K562 (cell line): ENCODE measurements around the gene AMH. TPM values are rescaled to one million over a fixed set of nuclear protein-coding genes. Genes with fewer than 3 reads are reported as not detected.
A peak's percentile ranks its signal among the peaks of the same experiment; 100 is the strongest.

Source experiments
- ATF7 ChIP-seq: fragments of 450-650 bp; IDR thresholded peaks from 2 replicates; pipeline ENCODE4 v1.7.1; 2014; ENCODE audit warnings: mild to moderate bottlenecking, moderate library complexity
- DDX20 ChIP-seq: fragments of 450-650 bp; IDR thresholded peaks from 2 replicates; pipeline ENCODE4 v1.6.1; 2016; ENCODE audit warnings: missing genetic modification characterization, low read depth, mild to moderate bottlenecking, missing compliant biosample characterization, moderate library complexity
- ELF2 ChIP-seq: fragments of 250-450 bp; sonication (Bioruptor Pico); IDR thresholded peaks from 2 replicates; pipeline ENCODE4 v1.5.0; 2021; ENCODE audit warnings: mild to moderate bottlenecking
- HDAC2 ChIP-seq: fragments of 450-650 bp; IDR thresholded peaks from 2 replicates; pipeline ENCODE4 v1.6.1; 2016; ENCODE audit warnings: mild to moderate bottlenecking
- KDM5B ChIP-seq: fragments of 200-600 bp; sonication (generic); IDR thresholded peaks from 2 replicates; pipeline ENCODE4 v1.6.1; 2012; ENCODE audit warnings: low read depth, mild to moderate bottlenecking, moderate library complexity, low read length, control low read depth, inconsistent platforms; ENCODE audit not compliant: insufficient replicate concordance
- MECOM ChIP-seq: fragments of 250-450 bp; sonication (Bioruptor Pico); IDR thresholded peaks from 2 replicates; pipeline ENCODE4 v1.8.0; 2022; ENCODE audit warnings: inconsistent platforms
- MLLT1 ChIP-seq, 2 experiments: fragments of 450-650 bp; IDR thresholded peaks; 2 replicates each; pipeline ENCODE4 v1.6.1; 2016
- RBM22 ChIP-seq: fragments of 200-400 bp; formaldehyde crosslinking; IDR thresholded peaks from 2 replicates; pipeline ENCODE4 v1.6.1; 2018; ENCODE audit warnings: low read length, low read depth; ENCODE audit not compliant: poor library complexity, severe bottlenecking
- SFPQ ChIP-seq: fragments of 200-400 bp; formaldehyde crosslinking; IDR thresholded peaks from 2 replicates; pipeline ENCODE4 v1.6.1; 2017; ENCODE audit warnings: mild to moderate bottlenecking, low read depth, low read length, moderate library complexity
- SIN3A ChIP-seq, 2 experiments: fragments of 150-350 bp in 1 of 2; IDR thresholded peaks; 2 replicates each; pipeline ENCODE4 v1.6.1; 2011 to 2016; ENCODE audit warnings: borderline replicate concordance in 2 of 2, low read depth in 2 of 2, low read length in 2 of 2, mild to moderate bottlenecking in 2 of 2, moderate library complexity in 2 of 2; ENCODE audit not compliant: control insufficient read depth in 1 of 2
- SIN3B ChIP-seq: fragments of 450-650 bp; IDR thresholded peaks from 2 replicates; pipeline ENCODE4 v1.6.1; 2017; ENCODE audit warnings: low read depth, mild to moderate bottlenecking, moderate library complexity
- TSHZ1 ChIP-seq: fragments of 250-450 bp; sonication (Bioruptor Pico); IDR thresholded peaks from 2 replicates; pipeline ENCODE4 v1.4.0; 2020; ENCODE audit warnings: mild to moderate bottlenecking, moderate library complexity
- XRCC3 ChIP-seq: fragments of 450-650 bp; IDR thresholded peaks from 2 replicates; pipeline ENCODE4 v1.6.1; 2017; ENCODE audit warnings: mild to moderate bottlenecking, moderate library complexity
- ZFP1 ChIP-seq: fragments of 450-650 bp; formaldehyde crosslinking; IDR thresholded peaks from 2 replicates; pipeline ENCODE4 v1.4.0; 2020; ENCODE audit warnings: mild to moderate bottlenecking, mixed read lengths
- ZFX ChIP-seq: sonication (generic); formaldehyde crosslinking; IDR thresholded peaks from 2 replicates; pipeline ENCODE4 v1.8.0; 2022; ENCODE audit warnings: mild to moderate bottlenecking, missing genetic modification reagents, moderate library complexity
- ZNF24 ChIP-seq: fragments of 450-650 bp; IDR thresholded peaks from 2 replicates; pipeline ENCODE4 v1.6.1; 2016
- ZNF398 ChIP-seq: fragments of 250-450 bp; sonication (Bioruptor Pico); IDR thresholded peaks from 2 replicates; pipeline ENCODE4 v1.8.0; 2021; ENCODE audit warnings: moderate library complexity, mild to moderate bottlenecking, inconsistent platforms
- ZNF778 ChIP-seq: fragments of 450-650 bp; formaldehyde crosslinking; IDR thresholded peaks from 2 replicates; pipeline ENCODE4 v1.4.0; 2020; ENCODE audit warnings: mild to moderate bottlenecking, moderate library complexity
- ZSCAN32 ChIP-seq: fragments of 450-650 bp; formaldehyde crosslinking; IDR thresholded peaks from 2 replicates; pipeline ENCODE4 v1.4.0; 2020; ENCODE audit warnings: mild to moderate bottlenecking, moderate library complexity
- polyA plus RNA-seq, 8 experiments: library from polyadenylated mRNA; depleted of rRNA in 4 of 8; stranded (reverse) in 5 of 8; unstranded in 3 of 8; fragments of >200 nt; fragmentation: Nextera tagmentation in 2 of 8; fragmentation: Illumina TruSeq in 1 of 8; extraction: Ambion mirVana in 2 of 8; extraction: Trizol in 1 of 8; gene quantifications; 2 replicates each; pipeline versions ENCODE4 v1.2.1 to v1.2.3, GENCODE V29; 2011 to 2014; ENCODE audit warnings: inconsistent platforms in 1 of 8, missing spikeins in 1 of 8
- total RNA-seq, 7 experiments: library from RNA; depleted of rRNA in 6 of 7; stranded (reverse); fragments of >200 nt in 6 of 7; fragmentation: Illumina TruSeq in 2 of 7; extraction: Trizol in 2 of 7; gene quantifications; 2 replicates each; pipeline versions ENCODE4 v1.2.1 to v1.2.3, GENCODE V29; 2011 to 2021; ENCODE audit warnings: low replicate concordance in 1 of 7

Gene AMH
- total and polyA plus RNA-seq, 9 of the 15 experiments (the other 6 are each of a cell fraction or from before 2014, with no cell fraction given) = 0.29 to 27.4 (median 2.6) TPM; not detected in 2

- peak; percentile 25 for TF ChIP-seq KDM5B
- no peak for TF ChIP-seq ZNF24
- TF ChIP-seq XRCC3 = no peak
- peak; percentile 37; the same call in 1 of the 2 replicates for TF ChIP-seq ZFX (CRISPR knock-in tag)
- no peak for TF ChIP-seq ZSCAN32 (CRISPR knock-in tag)
- no peak for TF ChIP-seq ZNF778 (CRISPR knock-in tag)
- TF ChIP-seq ZNF398 (CRISPR knock-in tag) = no peak
- no peak for TF ChIP-seq SIN3B
- TF ChIP-seq SIN3A (IDR thresholded peaks at IDR 0.05; ENCODE audit: borderline replicate concordance in 2 of 2, control insufficient read depth in 1 of 2, low read depth in 2 of 2, low read length in 2 of 2) = peak; percentile 12 to 18; a peak in 1 of 4 replicates
- no peak for TF ChIP-seq TSHZ1 (CRISPR knock-in tag)
- TF ChIP-seq MECOM (CRISPR knock-in tag) = no peak
- TF ChIP-seq SFPQ = no peak
- TF ChIP-seq ZFP1 (CRISPR knock-in tag) = no peak
- no peak for TF ChIP-seq HDAC2
- TF ChIP-seq RBM22 = peak; percentile 38
- no peak for TF ChIP-seq DDX20 (tag)
- TF ChIP-seq ATF7 = no peak
- TF ChIP-seq MLLT1 (IDR thresholded peaks at IDR 0.05) = 0 out of 4 replicates have a peak, but pooled peaks of 1 of the 2 experiments have one; percentile 27
- no peak for TF ChIP-seq ELF2 (CRISPR knock-in tag)
Measured at GRCh38 chr19:2271234-2272103, 22.3 kb downstream of the AMH start (continued).
